HCT116 (cell line): ENCODE measurements around the gene LRRTM4. TPM values are rescaled to one million over a fixed set of nuclear protein-coding genes. Genes with fewer than 3 reads are reported as not detected.

Experiments used
- ATAC-seq: fragments of 200-7000 bp; cut with Tn5 transposase; 2 replicates; pipeline ENCODE4 v1.9.1; 2020; ENCODE audit warnings: mild to moderate bottlenecking, moderate library complexity
- BruUV-seq: library from RNA; stranded (reverse); fragments of 400-500 nt; replicated peaks from 2 replicates; lab custom pipeline; 2021; lab: Mats Ljungman, UMichigan
- CTCF ChIA-PET: fragments of 300-600 bp; sonication (Branson Sonifier 250); formaldehyde crosslinking; loops from one replicate; lab custom pipeline; 2021; ENCODE audit warnings: antibody characterized with exemption; lab: Charles Lee
- POLR2A ChIA-PET: fragments of 300-600, 350-600 bp; sonication (Branson Sonifier 250); formaldehyde crosslinking; loops from one replicate; lab custom pipeline; 2021; ENCODE audit warnings: antibody characterized with exemption; lab: Charles Lee
- RAD21 ChIA-PET, 2 experiments: fragments of 300-600 bp; sonication (Branson Sonifier 250); formaldehyde crosslinking; loops; one replicate each; lab custom pipeline; 2023; ENCODE audit warnings: low total read pairs in 2 of 2; ENCODE audit not compliant: uncharacterized antibody in 2 of 2, unreplicated experiment in 2 of 2, low non-redundant PET in 1 of 2; lab: Charles Lee
- DNase-seq: peaks from one replicate; pipeline ENCODE4 v3.0.0-alpha.2; 2010; ENCODE audit warnings: low read depth, low spot score
- H2AFZ ChIP-seq: fragments of 200-600 bp; shearing (Covaris generic), sonication (generic); 2 replicates; pipeline ENCODE4 v1.6.1; 2017; ENCODE audit warnings: low read depth, mixed run types, mixed read lengths, antibody characterized with exemption, low read length; ENCODE audit not compliant: poor library complexity, severe bottlenecking
- H3K27ac ChIP-seq: 2 replicates; pipeline ENCODE4 v1.5.1; 2012; ENCODE audit warnings: low read depth, low read length
- H3K27me3 ChIP-seq: fragments of 200-600 bp; sonication (generic); 2 replicates; pipeline ENCODE4 v1.6.1; 2016; ENCODE audit warnings: mixed run types, low read length, mixed read lengths; ENCODE audit not compliant: insufficient read depth
- H3K36me3 ChIP-seq, 2 experiments: fragments of 200-500 bp in 1 of 2; fragments of 200-600 bp in 1 of 2; sonication (Bioruptor generic) in 1 of 2; sonication (generic) in 1 of 2; 2 replicates each; pipeline versions ENCODE4 v1.5.1 to v1.6.1; 2014 to 2016; ENCODE audit warnings: low read length in 2 of 2, inconsistent platforms in 1 of 2, mixed read lengths in 1 of 2, mixed run types in 1 of 2; ENCODE audit not compliant: insufficient read depth in 2 of 2, control insufficient read depth in 1 of 2
- H3K4me1 ChIP-seq, 2 experiments: fragments of 200-600 bp in 1 of 2; sonication (generic) in 1 of 2; 2 replicates each; pipeline versions ENCODE4 v1.5.1 to v1.6.1; 2012 to 2017; ENCODE audit warnings: low read length in 2 of 2, inconsistent platforms in 1 of 2, mild to moderate bottlenecking in 1 of 2, mixed read lengths in 1 of 2, mixed run types in 1 of 2, moderate library complexity in 1 of 2; ENCODE audit not compliant: insufficient read depth in 2 of 2, control insufficient read depth in 1 of 2
- H3K4me2 ChIP-seq: fragments of 200-600 bp; sonication (generic); 2 replicates; pipeline ENCODE4 v1.6.1; 2017; ENCODE audit warnings: mixed run types, low read length, mixed read lengths
- H3K4me3 ChIP-seq, 2 experiments: fragments of 200-600 bp in 1 of 2; sonication (generic) in 1 of 2; replicated peaks in 1 of 2; 2 replicates each; pipeline ENCODE4 v1.5.1; 2011 to 2016; ENCODE audit warnings: low read length in 2 of 2, control low read depth in 1 of 2, low read depth in 1 of 2, mild to moderate bottlenecking in 1 of 2, mixed read lengths in 1 of 2, mixed run types in 1 of 2
- H3K79me2 ChIP-seq: fragments of 200-600 bp; sonication (generic); 2 replicates; pipeline ENCODE4 v1.6.1; 2017; ENCODE audit warnings: mild to moderate bottlenecking, mixed run types, low read length, moderate library complexity, mixed read lengths; ENCODE audit not compliant: insufficient read depth
- H3K9ac ChIP-seq: fragments of 200-600 bp; sonication (generic); 2 replicates; pipeline ENCODE4 v1.6.1; 2016; ENCODE audit warnings: low read length, mixed read lengths
- H3K9me2 ChIP-seq: fragments of 200-600 bp; sonication (generic), shearing (Covaris generic); 2 replicates; pipeline ENCODE4 v1.6.1; 2017; ENCODE audit warnings: mixed run types, mild to moderate bottlenecking, moderate library complexity; ENCODE audit not compliant: insufficient read depth
- H3K9me3 ChIP-seq, 2 experiments: fragments of 200-500 bp in 1 of 2; fragments of 200-600 bp in 1 of 2; sonication (Bioruptor generic) in 1 of 2; sonication (generic) in 1 of 2; 2 replicates each; pipeline ENCODE4 v1.6.1; 2014 to 2017; ENCODE audit warnings: low read length in 2 of 2, mixed read lengths in 2 of 2, inconsistent platforms in 1 of 2, low read depth in 1 of 2, mild to moderate bottlenecking in 1 of 2, mixed run types in 1 of 2, moderate library complexity in 1 of 2; ENCODE audit not compliant: control insufficient read depth in 1 of 2, insufficient read depth in 1 of 2
- H4K20me1 ChIP-seq: fragments of 200-600 bp; sonication (generic), shearing (Covaris generic); 2 replicates; pipeline ENCODE4 v1.6.1; 2017; ENCODE audit warnings: mixed run types, mild to moderate bottlenecking, moderate library complexity; ENCODE audit not compliant: insufficient read depth
- CBX3 ChIP-seq: IDR thresholded peaks from 2 replicates; pipeline ENCODE4 v1.6.1; 2012; ENCODE audit warnings: low read depth
- EGR1 ChIP-seq: IDR thresholded peaks from 2 replicates; pipeline ENCODE4 v1.6.1; 2012; ENCODE audit warnings: low read depth
- ELF1 ChIP-seq: IDR thresholded peaks from 2 replicates; pipeline ENCODE4 v1.6.1; 2012; ENCODE audit warnings: low read depth, borderline replicate concordance
- EZH2phosphoT487 ChIP-seq: fragments of 200-600 bp; IDR thresholded peaks from 2 replicates; pipeline ENCODE4 v1.6.1; 2018; ENCODE audit warnings: antibody characterized with exemption, borderline replicate concordance
- FOSL1 ChIP-seq: IDR thresholded peaks from 2 replicates; pipeline ENCODE4 v1.6.1; 2012; ENCODE audit warnings: low read depth
- POLR2A ChIP-seq: IDR thresholded peaks from 2 replicates; pipeline ENCODE4 v1.7.0; 2011; ENCODE audit warnings: borderline replicate concordance; ENCODE audit not compliant: insufficient read depth, insufficient read length; ENCODE audit errors: extremely low read depth
- POLR2AphosphoS5 ChIP-seq: IDR thresholded peaks from 2 replicates; pipeline ENCODE4 v1.6.1; 2011; ENCODE audit warnings: mild to moderate bottlenecking, low read depth, low read length, moderate library complexity
- RAD21 ChIP-seq: IDR thresholded peaks from 2 replicates; pipeline ENCODE4 v1.6.1; 2012; ENCODE audit warnings: low read depth, mild to moderate bottlenecking
- SIN3A ChIP-seq: IDR thresholded peaks from 2 replicates; pipeline ENCODE4 v1.6.1; 2012; ENCODE audit warnings: low read depth
- SP1 ChIP-seq: IDR thresholded peaks from 2 replicates; pipeline ENCODE4 v1.6.1; 2012; ENCODE audit warnings: low read depth
- TCF7L2 ChIP-seq: IDR thresholded peaks from 2 replicates; pipeline ENCODE4 v1.7.0; 2011; ENCODE audit warnings: borderline replicate concordance, inconsistent platforms; ENCODE audit not compliant: insufficient read depth, insufficient read length; ENCODE audit errors: extremely low read depth
- ZFX ChIP-seq: fragments of 450-650 bp; IDR thresholded peaks from 2 replicates; pipeline ENCODE4 v1.6.1; 2017
- intact Hi-C: fragments of 100-400 bp; cut with micrococcal nuclease; formaldehyde crosslinking; loops from 2 replicates; pipeline ENCODE4 v1.10.0; 2022
- total RNA-seq: library from RNA; stranded (reverse); gene quantifications from one replicate; pipeline ENCODE4 v1.2.1, GENCODE V29; 2021; ENCODE audit not compliant: unreplicated experiment
- TF ChIP-seq, protein P1 (sequence below), 3 experiments: fragments of 200-600 bp in 1 of 3; sonication (generic) in 1 of 3; IDR thresholded peaks in 2 of 3; conservative IDR thresholded peaks in 1 of 3; 2 replicates each; pipeline ENCODE4 v1.5.1; 2012 to 2017; ENCODE audit warnings: low read depth in 2 of 3, low read length in 2 of 3, antibody characterized with exemption in 1 of 3, borderline replicate concordance in 1 of 3, control low read depth in 1 of 3, mild to moderate bottlenecking in 1 of 3, mixed read lengths in 1 of 3, mixed run types in 1 of 3, moderate library complexity in 1 of 3; ENCODE audit not compliant: insufficient read depth in 1 of 3
- TF ChIP-seq, protein P2 (sequence below): IDR thresholded peaks from 2 replicates; pipeline ENCODE4 v1.6.1; 2012
- TF ChIP-seq, protein P3 (sequence below): IDR thresholded peaks from 2 replicates; pipeline ENCODE4 v1.6.1; 2011; ENCODE audit warnings: mild to moderate bottlenecking, low read length, moderate library complexity; ENCODE audit not compliant: insufficient replicate concordance; ENCODE audit errors: extremely low read depth

Gene LRRTM4
- total RNA-seq, 1 experiment from 2014 or later, result 0.25 TPM

DNA sequence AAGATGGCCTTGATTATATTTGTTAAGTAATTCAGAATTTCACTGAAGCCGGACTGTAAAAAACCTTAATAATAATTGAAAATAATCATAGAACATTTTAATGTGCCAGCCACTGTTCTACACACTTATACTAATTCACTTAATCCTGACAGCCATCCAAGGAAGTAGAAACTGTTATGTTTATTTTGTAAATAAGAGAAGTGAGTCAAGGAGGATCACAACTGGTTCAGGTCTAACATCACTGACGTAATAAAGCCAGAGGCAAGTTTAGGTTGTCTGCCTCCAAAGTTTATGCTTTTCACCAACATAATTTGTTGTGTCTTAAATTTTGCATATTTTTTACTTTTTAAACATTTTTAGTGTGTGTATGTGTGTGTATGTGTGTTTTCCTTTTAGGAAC, 436.1 kb downstream of the LRRTM4 start:
- Histone ChIP-seq H3K36me3 (no peaks in the 10 kb centered on the region), H3K27ac (no peak overlapping the region), H3K4me3 (no peak overlapping the region), H2AFZ (no peak overlapping the region), H4K20me1 (no peaks in the 10 kb centered on the region), H3K4me1 (no peaks in the 10 kb centered on the region), H3K4me2 (no peak overlapping the region), H3K9ac (no peak overlapping the region), H3K9me2 (no peaks in the 10 kb centered on the region), H3K79me2 (no peaks in the 10 kb centered on the region)
- intact Hi-C loops, result no loop called here
- no TSS peak for BruUV-seq
- ATAC-seq (no peak), DNase-seq (no peak)
- ChIA-PET POLR2A (interaction anchor here (0.7 kb wide), 1 partner anchor 16 kb away, joined by 3 read pairs; no protein-coding TSS in a partner anchor), CTCF (no interaction called here)
- TF ChIP-seq ELF1, result no peak
- TF ChIP-seq, all 23 proteins: peak for 0
- H3K27me3 ChIP-seq, result no peaks in the 10 kb centered on the region
- H3K9me3 ChIP-seq, result peaks cover 12% of the 10 kb centered on the region in 2 experiments; a peak in 3 of 4 replicates
- RAD21 ChIA-PET, result no interaction called here

DNA sequence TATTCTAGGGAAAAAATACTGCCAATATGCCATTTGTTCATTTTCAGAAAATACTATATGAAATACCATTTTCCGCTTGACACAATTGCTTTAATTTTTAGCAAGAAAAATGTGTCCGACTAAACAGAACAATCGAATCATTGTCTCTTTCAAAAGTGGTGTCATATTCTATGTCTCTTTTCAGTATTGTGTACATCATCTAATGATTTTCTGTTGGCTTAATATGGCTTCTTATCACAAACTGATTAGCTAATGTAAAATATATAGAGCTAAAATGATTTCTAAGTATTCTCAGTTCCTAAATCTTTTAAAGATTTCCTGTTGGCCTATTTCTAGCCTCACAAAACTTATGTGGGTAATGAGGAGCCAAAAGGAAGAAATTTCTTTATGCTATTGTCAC, 436.6 kb downstream of the LRRTM4 start:
- no peaks in the 10 kb centered on the region for H3K27me3 ChIP-seq
- H3K9me2 ChIP-seq, result no peaks in the 10 kb centered on the region
- no peak overlapping the region for H3K27ac ChIP-seq
- no peaks in the 10 kb centered on the region for H4K20me1 ChIP-seq
- ATAC-seq, result no peak
- no peak for DNase-seq
- ChIA-PET CTCF (no interaction called here), RAD21 (no interaction called here), POLR2A (no interaction called here)
- H2AFZ ChIP-seq, result no peak overlapping the region
- no peaks in the 10 kb centered on the region for H3K36me3 ChIP-seq
- H3K9me3 ChIP-seq, result peaks cover 12 to 15% of the 10 kb centered on the region in 2 experiments; a peak in 3 of 4 replicates
- no peak overlapping the region for H3K4me2 ChIP-seq
- H3K4me3 ChIP-seq, result no peak overlapping the region
- no peaks in the 10 kb centered on the region for H3K4me1 ChIP-seq
- H3K9ac ChIP-seq, result no peak overlapping the region
- H3K79me2 ChIP-seq, result no peaks in the 10 kb centered on the region
- intact Hi-C loops, result no loop called here
- BruUV-seq, result no TSS peak
- TF ChIP-seq CBX3, result no peak
- TF ChIP-seq ZFX, result no peak
- TF ChIP-seq FOSL1, result no peak
- TF ChIP-seq EGR1, result no peak
- TF ChIP-seq SP1, result no peak
- no peak for TF ChIP-seq POLR2AphosphoS5
- TF ChIP-seq, protein P1, sequence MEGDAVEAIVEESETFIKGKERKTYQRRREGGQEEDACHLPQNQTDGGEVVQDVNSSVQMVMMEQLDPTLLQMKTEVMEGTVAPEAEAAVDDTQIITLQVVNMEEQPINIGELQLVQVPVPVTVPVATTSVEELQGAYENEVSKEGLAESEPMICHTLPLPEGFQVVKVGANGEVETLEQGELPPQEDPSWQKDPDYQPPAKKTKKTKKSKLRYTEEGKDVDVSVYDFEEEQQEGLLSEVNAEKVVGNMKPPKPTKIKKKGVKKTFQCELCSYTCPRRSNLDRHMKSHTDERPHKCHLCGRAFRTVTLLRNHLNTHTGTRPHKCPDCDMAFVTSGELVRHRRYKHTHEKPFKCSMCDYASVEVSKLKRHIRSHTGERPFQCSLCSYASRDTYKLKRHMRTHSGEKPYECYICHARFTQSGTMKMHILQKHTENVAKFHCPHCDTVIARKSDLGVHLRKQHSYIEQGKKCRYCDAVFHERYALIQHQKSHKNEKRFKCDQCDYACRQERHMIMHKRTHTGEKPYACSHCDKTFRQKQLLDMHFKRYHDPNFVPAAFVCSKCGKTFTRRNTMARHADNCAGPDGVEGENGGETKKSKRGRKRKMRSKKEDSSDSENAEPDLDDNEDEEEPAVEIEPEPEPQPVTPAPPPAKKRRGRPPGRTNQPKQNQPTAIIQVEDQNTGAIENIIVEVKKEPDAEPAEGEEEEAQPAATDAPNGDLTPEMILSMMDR (IDR thresholded peaks at IDR 0.05 in 2 of 3, conservative IDR thresholded peaks at IDR 0.05 in 1 of 3; ENCODE audit: borderline replicate concordance in 1 of 3, insufficient read depth in 1 of 3, low read depth in 2 of 3, low read length in 2 of 3), result no peak
- TF ChIP-seq, protein P2, sequence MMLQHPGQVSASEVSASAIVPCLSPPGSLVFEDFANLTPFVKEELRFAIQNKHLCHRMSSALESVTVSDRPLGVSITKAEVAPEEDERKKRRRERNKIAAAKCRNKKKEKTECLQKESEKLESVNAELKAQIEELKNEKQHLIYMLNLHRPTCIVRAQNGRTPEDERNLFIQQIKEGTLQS, result no peak
- TF ChIP-seq SIN3A, result no peak
- no peak for TF ChIP-seq EZH2phosphoT487
- TF ChIP-seq RAD21, result no peak
- no peak for TF ChIP-seq POLR2A
- no peak for TF ChIP-seq TCF7L2
- TF ChIP-seq, protein P3, sequence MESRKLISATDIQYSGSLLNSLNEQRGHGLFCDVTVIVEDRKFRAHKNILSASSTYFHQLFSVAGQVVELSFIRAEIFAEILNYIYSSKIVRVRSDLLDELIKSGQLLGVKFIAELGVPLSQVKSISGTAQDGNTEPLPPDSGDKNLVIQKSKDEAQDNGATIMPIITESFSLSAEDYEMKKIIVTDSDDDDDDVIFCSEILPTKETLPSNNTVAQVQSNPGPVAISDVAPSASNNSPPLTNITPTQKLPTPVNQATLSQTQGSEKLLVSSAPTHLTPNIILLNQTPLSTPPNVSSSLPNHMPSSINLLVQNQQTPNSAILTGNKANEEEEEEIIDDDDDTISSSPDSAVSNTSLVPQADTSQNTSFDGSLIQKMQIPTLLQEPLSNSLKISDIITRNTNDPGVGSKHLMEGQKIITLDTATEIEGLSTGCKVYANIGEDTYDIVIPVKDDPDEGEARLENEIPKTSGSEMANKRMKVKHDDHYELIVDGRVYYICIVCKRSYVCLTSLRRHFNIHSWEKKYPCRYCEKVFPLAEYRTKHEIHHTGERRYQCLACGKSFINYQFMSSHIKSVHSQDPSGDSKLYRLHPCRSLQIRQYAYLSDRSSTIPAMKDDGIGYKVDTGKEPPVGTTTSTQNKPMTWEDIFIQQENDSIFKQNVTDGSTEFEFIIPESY, result no peak
